ENCODE measurements around the gene GLT1D1. TPM values are rescaled to one million over a fixed set of nuclear protein-coding genes. Genes with fewer than 3 reads are reported as not detected.

Gene GLT1D1
- total and polyA plus RNA-seq, 2 of the 8 experiments (the other 6 are each of a cell fraction or from before 2014, with no cell fraction given) = 1.5 to 3.6 TPM

GRCh38 chr12:128843538-128843937 is 9.7 kb upstream of the GLT1D1 start:
- Histone ChIP-seq H2AFZ (ENCODE audit: low read length) (no peak overlapping the region), H3K27me3 (replicated peaks in 1 of 4; ENCODE audit: control insufficient read depth in 3 of 4, extremely low read depth in 1 of 4, insufficient read depth in 3 of 4, low read length in 3 of 4) (no peaks in the 10 kb centered on the region), H4K8ac (ENCODE audit: extremely low read depth, insufficient read depth, low read length) (no peak overlapping the region), H3K9ac (replicated peaks in 1 of 4; ENCODE audit: extremely low read depth in 1 of 4, low read depth in 3 of 4, low read length in 3 of 4) (no peak overlapping the region), H2AK5ac (ENCODE audit: low read depth, low read length) (no peak overlapping the region), H3K79me1 (ENCODE audit: low read depth, low read length) (no peaks in the 10 kb centered on the region), H2BK120ac (replicated peaks; ENCODE audit: low read depth, low read length) (no peak overlapping the region), H3K4me2 (ENCODE audit: insufficient read depth in 1 of 2, low read depth in 2 of 2, low read length in 2 of 2) (no peak overlapping the region), H4K91ac (replicated peaks; ENCODE audit: insufficient read length, low read length) (no peak overlapping the region), H3K14ac (ENCODE audit: insufficient read length) (no peak overlapping the region), H3K23me2 (ENCODE audit: low read depth, low read length) (no peaks in the 10 kb centered on the region), H2BK12ac (ENCODE audit: low read depth, low read length) (no peak overlapping the region), H3K4me3 (ENCODE audit: extremely low read depth in 1 of 4, insufficient read depth in 2 of 4, low read depth in 3 of 4, low read length in 4 of 4) (no peak overlapping the region), H2BK15ac (ENCODE audit: low read length) (no peak overlapping the region), H3K9me3 (ENCODE audit: insufficient read depth in 2 of 2, low read depth in 1 of 2, low read length in 1 of 2) (no peaks in the 10 kb centered on the region), H3K4me1 (replicated peaks in 1 of 4; ENCODE audit: control insufficient read depth in 3 of 4, insufficient read depth in 4 of 4, low read length in 3 of 4) (peaks cover 0 to 2% (median under 1%) of the 10 kb centered on the region in 4 experiments; a peak in 2 of 7 replicates), H3K56ac (replicated peaks; ENCODE audit: insufficient read length, low read depth, low read length) (no peak overlapping the region), H3K4ac (replicated peaks; ENCODE audit: insufficient read length, low read depth, low read length) (no peak overlapping the region), H3K23ac (ENCODE audit: insufficient read length) (no peak overlapping the region), H3K18ac (ENCODE audit: extremely low read depth, low read length) (no peak overlapping the region), H2BK20ac (ENCODE audit: low read length) (no peak overlapping the region), H4K20me1 (replicated peaks in 1 of 2; ENCODE audit: control insufficient read depth in 1 of 2, insufficient read depth in 2 of 2, low read length in 2 of 2) (no peaks in the 10 kb centered on the region), H2BK5ac (ENCODE audit: low read depth, low read length) (no peak overlapping the region), H3K79me2 (ENCODE audit: control insufficient read depth in 1 of 2, insufficient read depth in 2 of 2, low read length in 2 of 2) (no peaks in the 10 kb centered on the region), H3K36me3 (ENCODE audit: control insufficient read depth in 2 of 4, insufficient read depth in 4 of 4, low read length in 3 of 4) (no peaks in the 10 kb centered on the region), H3K27ac (ENCODE audit: low read depth, low read length) (no peak overlapping the region), H4K5ac (ENCODE audit: insufficient read length, low read depth, low read length) (no peak overlapping the region)
- no peak for DNase-seq (ENCODE audit: low read depth in 1 of 2, low spot score in 2 of 2)
- ChIA-PET POLR2A (ENCODE audit: partially characterized antibody) (interaction anchor here (0.8 to 1.2 kb wide), 2 partner anchors 16 to 19 kb away, joined by 3 to 4 read pairs; partner anchors contain the start of gene SLC15A4), CTCF (ENCODE audit: partially characterized antibody) (interaction anchor here (0.7 kb wide), 1 partner anchor 16 kb away, joined by 3 read pairs; no protein-coding TSS in a partner anchor)
- WGBS, 2 experiments (ENCODE audit: extremely low coverage in 1 of 2, insufficient coverage in 1 of 2, insufficient read length in 1 of 2, insufficient replicate concordance in 2 of 2, low coverage in 1 of 2, low lambda C conversion rate in 2 of 2, missing lambda C conversion rate in 1 of 2) = 87% methylated on average over 4 of the region's 4 CpGs; no CpG with 5 or more reads in 1 of the 2 experiments
- no peak for FAIRE-seq
- TF ChIP-seq HDAC6 (IDR thresholded peaks at IDR 0.05; ENCODE audit: low read depth, low read length) (no peak), ATF3 (IDR thresholded peaks at IDR 0.05; ENCODE audit: insufficient read depth, low read depth, low read length) (no peak), CTBP2 (IDR thresholded peaks at IDR 0.05; ENCODE audit: borderline replicate concordance, insufficient read depth, insufficient read length, low read length) (no peak), TAF1 (IDR thresholded peaks at IDR 0.05; ENCODE audit: low read depth, low read length) (no peak), CHD2 (IDR thresholded peaks at IDR 0.05; ENCODE audit: low read length) (no peak), SUZ12 (IDR thresholded peaks at IDR 0.05; ENCODE audit: low read length) (no peak), SAP30 (IDR thresholded peaks at IDR 0.05; ENCODE audit: insufficient read depth, insufficient replicate concordance, low read length) (no peak), POLR2A (IDR thresholded peaks at IDR 0.05; ENCODE audit: control extremely low read depth in 1 of 2, low read depth in 2 of 2, low read length in 2 of 2) (no peak), CBX8 (IDR thresholded peaks at IDR 0.05; ENCODE audit: borderline replicate concordance, low read depth, low read length) (no peak), EGR1 (IDR thresholded peaks at IDR 0.05; ENCODE audit: borderline replicate concordance, low read depth, low read length) (no peak)

Data from H1 (cell line).